Liver (tissue), 9 donors: ENCODE measurements around the gene CHRM2. TPM values are rescaled to one million over a fixed set of nuclear protein-coding genes. Genes with fewer than 3 reads are reported as not detected.

Source experiments
- DNase-seq: peaks from one replicate; pipeline ENCODE4 v3.0.0-alpha.2; 2017; ENCODE audit warnings: low spot score
- H3K27ac ChIP-seq, 2 donors: one replicate each; pipeline ENCODE4 v1.7.0; 2013; ENCODE audit warnings: inconsistent platforms in 2 of 2, low read length in 2 of 2, control low read depth in 1 of 2, low read depth in 1 of 2, mild to moderate bottlenecking in 1 of 2
- H3K27me3 ChIP-seq, 4 donors: one replicate each; pipeline versions ENCODE4 v1.6.1 to v1.7.0; 2013; ENCODE audit warnings: low read length in 3 of 4, inconsistent platforms in 1 of 4, mild to moderate bottlenecking in 1 of 4, moderate library complexity in 1 of 4; ENCODE audit not compliant: control insufficient read depth in 4 of 4, insufficient read depth in 4 of 4
- H3K36me3 ChIP-seq, 4 donors: one replicate each; pipeline versions ENCODE4 v1.6.1 to v1.7.0; 2013; ENCODE audit warnings: low read length in 3 of 4, mild to moderate bottlenecking in 3 of 4, low read depth in 1 of 4, moderate library complexity in 1 of 4; ENCODE audit not compliant: control insufficient read depth in 4 of 4, insufficient read depth in 3 of 4
- H3K4me1 ChIP-seq, 4 donors: one replicate each; pipeline versions ENCODE4 v1.6.1 to v1.7.0; 2013; ENCODE audit warnings: low read length in 3 of 4, mild to moderate bottlenecking in 3 of 4, moderate library complexity in 1 of 4; ENCODE audit not compliant: control insufficient read depth in 4 of 4, insufficient read depth in 4 of 4
- H3K4me3 ChIP-seq, 3 donors: one replicate each; pipeline versions ENCODE4 v1.6.1 to v1.7.0; 2013; ENCODE audit warnings: low read length in 3 of 3, control low read depth in 1 of 3, low read depth in 1 of 3, mild to moderate bottlenecking in 1 of 3
- H3K9ac ChIP-seq, 2 donors: one replicate each; pipeline ENCODE4 v1.7.0; 2013; ENCODE audit warnings: low read length in 2 of 2, mild to moderate bottlenecking in 2 of 2, moderate library complexity in 2 of 2, control low read depth in 1 of 2, low read depth in 1 of 2
- H3K9me3 ChIP-seq, 4 donors: one replicate each; pipeline versions ENCODE4 v1.6.1 to v1.7.0; 2013; ENCODE audit warnings: low read length in 3 of 4; ENCODE audit not compliant: control insufficient read depth in 4 of 4
- FOXA1 ChIP-seq: IDR thresholded peaks from 2 replicates; pipeline ENCODE4 v1.6.1; 2016; ENCODE audit warnings: antibody characterized with exemption
- FOXA2 ChIP-seq: IDR thresholded peaks from 2 replicates; pipeline ENCODE4 v1.6.1; 2016; ENCODE audit warnings: antibody characterized with exemption
- GABPA ChIP-seq, 2 donors: IDR thresholded peaks in 1 of 2; conservative IDR thresholded peaks in 1 of 2; 2 replicates each; pipeline ENCODE4 v1.6.1; 2016; ENCODE audit warnings: antibody characterized with exemption in 2 of 2, mild to moderate bottlenecking in 1 of 2, moderate library complexity in 1 of 2
- HNF4A ChIP-seq, 2 donors: conservative IDR thresholded peaks; 2 replicates each; pipeline ENCODE4 v1.6.1; 2016; ENCODE audit warnings: antibody characterized with exemption in 2 of 2, mild to moderate bottlenecking in 2 of 2
- HNF4G ChIP-seq: IDR thresholded peaks from 2 replicates; pipeline ENCODE4 v1.6.1; 2016; ENCODE audit warnings: antibody characterized with exemption
- JUND ChIP-seq, 2 donors: IDR thresholded peaks; 2 replicates each; pipeline ENCODE4 v1.6.1; 2016; ENCODE audit warnings: antibody characterized with exemption in 2 of 2
- NR2F2 ChIP-seq: IDR thresholded peaks from 2 replicates; pipeline ENCODE4 v1.6.1; 2016; ENCODE audit warnings: antibody characterized with exemption
- RAD21 ChIP-seq, 2 donors: IDR thresholded peaks; 2 replicates each; pipeline ENCODE4 v1.6.1; 2016; ENCODE audit warnings: antibody characterized with exemption in 2 of 2, mild to moderate bottlenecking in 2 of 2
- RXRA ChIP-seq, 2 donors: IDR thresholded peaks; 2 replicates each; pipeline ENCODE4 v1.6.1; 2017 to 2018; ENCODE audit warnings: antibody characterized with exemption in 2 of 2, mild to moderate bottlenecking in 1 of 2
- SP1 ChIP-seq: IDR thresholded peaks from 2 replicates; pipeline ENCODE4 v1.6.1; 2018; ENCODE audit warnings: antibody characterized with exemption, mild to moderate bottlenecking
- YY1 ChIP-seq: IDR thresholded peaks from 2 replicates; pipeline ENCODE4 v1.6.1; 2016; ENCODE audit warnings: antibody characterized with exemption, mild to moderate bottlenecking
- WGBS: extraction: QIAGEN DNeasy Blood & Tissue Kit; methylation state at CpG from one replicate; pipeline ENCODE4 v1.1.7; 2013; 5-methylcytosine and 5-hydroxymethylcytosine counted together
- polyA plus RNA-seq, 2 donors: library from polyadenylated mRNA; stranded (reverse) in 1 of 2; unstranded in 1 of 2; fragments of 200-250 nt in 1 of 2; fragments of >200 nt in 1 of 2; fragmentation: Nextera tagmentation in 1 of 2; extraction: Ambion mirVana in 1 of 2; gene quantifications; one replicate each; pipeline versions ENCODE4 v1.2.1 to v1.2.3, GENCODE V29; 2013 to 2015
- total RNA-seq, 2 donors: library from RNA; depleted of rRNA; stranded (reverse); fragments of >200 nt; gene quantifications; one replicate each; pipeline ENCODE4 v1.2.3, GENCODE V29; 2014
- TF ChIP-seq, protein P1 (sequence below): IDR thresholded peaks from 2 replicates; pipeline ENCODE4 v1.6.1; 2016; ENCODE audit warnings: antibody characterized with exemption
- TF ChIP-seq, protein P2 (sequence below): fragments of 150-350 bp; IDR thresholded peaks from 2 replicates; pipeline ENCODE4 v1.5.1; 2017; ENCODE audit warnings: improper control_type of control experiment, low read depth, low read length; ENCODE audit not compliant: missing input control
- TF ChIP-seq, protein P3 (sequence below): IDR thresholded peaks from 2 replicates; pipeline ENCODE4 v1.6.1; 2016; ENCODE audit warnings: antibody characterized with exemption, mild to moderate bottlenecking
- TF ChIP-seq, protein P4 (sequence below): IDR thresholded peaks from 2 replicates; pipeline ENCODE4 v1.6.1; 2016; ENCODE audit warnings: antibody characterized with exemption
- TF ChIP-seq, protein P5 (sequence below): IDR thresholded peaks from 2 replicates; pipeline ENCODE4 v1.6.1; 2016; ENCODE audit warnings: antibody characterized with exemption
- donor health status: healthy.
- donor health status: healthy.
- donor health status: healthy.
- donor health status: healthy.
- donor health status: healthy.

The CHRM2 gene
- total and polyA plus RNA-seq, 4 donors = 0.08 to 1.2 (median 0.30) TPM

DNA sequence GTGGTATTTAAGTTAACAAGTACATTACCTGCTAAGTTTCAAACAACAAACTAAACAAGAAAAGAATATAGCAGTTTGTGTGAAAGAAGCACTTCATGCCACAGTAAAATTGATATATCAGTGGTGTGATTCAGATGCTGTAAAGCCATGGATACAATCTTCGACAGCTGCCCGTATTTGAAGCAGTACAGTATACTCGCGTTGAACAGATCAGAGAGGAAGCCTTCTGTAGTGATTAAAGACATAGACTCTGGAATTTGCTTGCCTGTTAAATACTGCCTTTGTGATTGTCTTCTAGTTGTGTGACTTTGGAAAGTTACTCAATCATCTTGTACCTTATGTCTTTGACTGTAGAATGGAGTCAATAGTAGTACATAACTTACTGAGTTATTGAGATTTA lies 71.7 kb downstream of the CHRM2 start:
- no peak for DNase-seq
- H3K4me3 ChIP-seq = no peak overlapping the region
- H3K9ac ChIP-seq = no peak overlapping the region
- no peaks in the 10 kb centered on the region for H3K27me3 ChIP-seq
- no peak overlapping the region for H3K27ac ChIP-seq
- no peaks in the 10 kb centered on the region for H3K4me1 ChIP-seq
- no peaks in the 10 kb centered on the region for H3K9me3 ChIP-seq
- no peaks in the 10 kb centered on the region for H3K36me3 ChIP-seq
- TF ChIP-seq, protein P1, sequence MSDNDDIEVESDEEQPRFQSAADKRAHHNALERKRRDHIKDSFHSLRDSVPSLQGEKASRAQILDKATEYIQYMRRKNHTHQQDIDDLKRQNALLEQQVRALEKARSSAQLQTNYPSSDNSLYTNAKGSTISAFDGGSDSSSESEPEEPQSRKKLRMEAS = no peak
- no peak for TF ChIP-seq SP1
- TF ChIP-seq RXRA (IDR thresholded peaks at IDR 0.05) = no peak
- TF ChIP-seq YY1 = no peak
- no peak for TF ChIP-seq NR2F2
- TF ChIP-seq, protein P2, sequence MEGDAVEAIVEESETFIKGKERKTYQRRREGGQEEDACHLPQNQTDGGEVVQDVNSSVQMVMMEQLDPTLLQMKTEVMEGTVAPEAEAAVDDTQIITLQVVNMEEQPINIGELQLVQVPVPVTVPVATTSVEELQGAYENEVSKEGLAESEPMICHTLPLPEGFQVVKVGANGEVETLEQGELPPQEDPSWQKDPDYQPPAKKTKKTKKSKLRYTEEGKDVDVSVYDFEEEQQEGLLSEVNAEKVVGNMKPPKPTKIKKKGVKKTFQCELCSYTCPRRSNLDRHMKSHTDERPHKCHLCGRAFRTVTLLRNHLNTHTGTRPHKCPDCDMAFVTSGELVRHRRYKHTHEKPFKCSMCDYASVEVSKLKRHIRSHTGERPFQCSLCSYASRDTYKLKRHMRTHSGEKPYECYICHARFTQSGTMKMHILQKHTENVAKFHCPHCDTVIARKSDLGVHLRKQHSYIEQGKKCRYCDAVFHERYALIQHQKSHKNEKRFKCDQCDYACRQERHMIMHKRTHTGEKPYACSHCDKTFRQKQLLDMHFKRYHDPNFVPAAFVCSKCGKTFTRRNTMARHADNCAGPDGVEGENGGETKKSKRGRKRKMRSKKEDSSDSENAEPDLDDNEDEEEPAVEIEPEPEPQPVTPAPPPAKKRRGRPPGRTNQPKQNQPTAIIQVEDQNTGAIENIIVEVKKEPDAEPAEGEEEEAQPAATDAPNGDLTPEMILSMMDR = no peak
- TF ChIP-seq, protein P3, sequence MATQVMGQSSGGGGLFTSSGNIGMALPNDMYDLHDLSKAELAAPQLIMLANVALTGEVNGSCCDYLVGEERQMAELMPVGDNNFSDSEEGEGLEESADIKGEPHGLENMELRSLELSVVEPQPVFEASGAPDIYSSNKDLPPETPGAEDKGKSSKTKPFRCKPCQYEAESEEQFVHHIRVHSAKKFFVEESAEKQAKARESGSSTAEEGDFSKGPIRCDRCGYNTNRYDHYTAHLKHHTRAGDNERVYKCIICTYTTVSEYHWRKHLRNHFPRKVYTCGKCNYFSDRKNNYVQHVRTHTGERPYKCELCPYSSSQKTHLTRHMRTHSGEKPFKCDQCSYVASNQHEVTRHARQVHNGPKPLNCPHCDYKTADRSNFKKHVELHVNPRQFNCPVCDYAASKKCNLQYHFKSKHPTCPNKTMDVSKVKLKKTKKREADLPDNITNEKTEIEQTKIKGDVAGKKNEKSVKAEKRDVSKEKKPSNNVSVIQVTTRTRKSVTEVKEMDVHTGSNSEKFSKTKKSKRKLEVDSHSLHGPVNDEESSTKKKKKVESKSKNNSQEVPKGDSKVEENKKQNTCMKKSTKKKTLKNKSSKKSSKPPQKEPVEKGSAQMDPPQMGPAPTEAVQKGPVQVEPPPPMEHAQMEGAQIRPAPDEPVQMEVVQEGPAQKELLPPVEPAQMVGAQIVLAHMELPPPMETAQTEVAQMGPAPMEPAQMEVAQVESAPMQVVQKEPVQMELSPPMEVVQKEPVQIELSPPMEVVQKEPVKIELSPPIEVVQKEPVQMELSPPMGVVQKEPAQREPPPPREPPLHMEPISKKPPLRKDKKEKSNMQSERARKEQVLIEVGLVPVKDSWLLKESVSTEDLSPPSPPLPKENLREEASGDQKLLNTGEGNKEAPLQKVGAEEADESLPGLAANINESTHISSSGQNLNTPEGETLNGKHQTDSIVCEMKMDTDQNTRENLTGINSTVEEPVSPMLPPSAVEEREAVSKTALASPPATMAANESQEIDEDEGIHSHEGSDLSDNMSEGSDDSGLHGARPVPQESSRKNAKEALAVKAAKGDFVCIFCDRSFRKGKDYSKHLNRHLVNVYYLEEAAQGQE = no peak
- TF ChIP-seq, protein P4, sequence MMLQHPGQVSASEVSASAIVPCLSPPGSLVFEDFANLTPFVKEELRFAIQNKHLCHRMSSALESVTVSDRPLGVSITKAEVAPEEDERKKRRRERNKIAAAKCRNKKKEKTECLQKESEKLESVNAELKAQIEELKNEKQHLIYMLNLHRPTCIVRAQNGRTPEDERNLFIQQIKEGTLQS = no peak
- TF ChIP-seq HNF4A (conservative IDR thresholded peaks at IDR 0.05) = no peak
- TF ChIP-seq FOXA1 = no peak
- TF ChIP-seq RAD21 (IDR thresholded peaks at IDR 0.05) = no peak
- no peak for TF ChIP-seq JUND (IDR thresholded peaks at IDR 0.05)
- no peak for TF ChIP-seq FOXA2
- no peak for TF ChIP-seq HNF4G
- TF ChIP-seq, protein P5, sequence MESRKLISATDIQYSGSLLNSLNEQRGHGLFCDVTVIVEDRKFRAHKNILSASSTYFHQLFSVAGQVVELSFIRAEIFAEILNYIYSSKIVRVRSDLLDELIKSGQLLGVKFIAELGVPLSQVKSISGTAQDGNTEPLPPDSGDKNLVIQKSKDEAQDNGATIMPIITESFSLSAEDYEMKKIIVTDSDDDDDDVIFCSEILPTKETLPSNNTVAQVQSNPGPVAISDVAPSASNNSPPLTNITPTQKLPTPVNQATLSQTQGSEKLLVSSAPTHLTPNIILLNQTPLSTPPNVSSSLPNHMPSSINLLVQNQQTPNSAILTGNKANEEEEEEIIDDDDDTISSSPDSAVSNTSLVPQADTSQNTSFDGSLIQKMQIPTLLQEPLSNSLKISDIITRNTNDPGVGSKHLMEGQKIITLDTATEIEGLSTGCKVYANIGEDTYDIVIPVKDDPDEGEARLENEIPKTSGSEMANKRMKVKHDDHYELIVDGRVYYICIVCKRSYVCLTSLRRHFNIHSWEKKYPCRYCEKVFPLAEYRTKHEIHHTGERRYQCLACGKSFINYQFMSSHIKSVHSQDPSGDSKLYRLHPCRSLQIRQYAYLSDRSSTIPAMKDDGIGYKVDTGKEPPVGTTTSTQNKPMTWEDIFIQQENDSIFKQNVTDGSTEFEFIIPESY = no peak
- no peak for TF ChIP-seq GABPA (IDR thresholded peaks at IDR 0.05 in 1 of 2, conservative IDR thresholded peaks at IDR 0.05 in 1 of 2)
- 80% methylated on average over 4 of the region's 4 CpGs for WGBS

DNA sequence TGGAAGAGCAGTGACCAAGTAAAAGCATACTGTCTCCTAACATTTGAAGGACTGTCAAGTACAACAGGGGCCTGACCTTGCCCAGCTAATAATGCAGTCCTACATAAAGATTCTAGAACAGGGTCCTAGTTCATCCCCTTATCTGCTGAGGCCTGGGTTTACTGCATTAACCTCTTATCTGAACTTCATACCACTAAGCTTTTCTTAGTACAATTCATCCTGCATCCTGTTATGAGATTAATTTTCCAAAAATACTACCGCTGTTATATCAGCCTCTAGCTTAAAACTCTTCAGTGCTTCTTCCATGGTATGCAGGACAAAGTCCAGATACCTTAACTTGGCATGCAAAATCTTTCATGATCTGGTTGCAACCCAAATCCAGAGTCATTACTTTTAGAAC lies 72.5 kb downstream of the CHRM2 start:
- H3K27me3 ChIP-seq = no peaks in the 10 kb centered on the region
- TF ChIP-seq HNF4G (no peak), RXRA (IDR thresholded peaks at IDR 0.05) (no peak), SP1 (no peak), FOXA1 (no peak), GABPA (IDR thresholded peaks at IDR 0.05 in 1 of 2, conservative IDR thresholded peaks at IDR 0.05 in 1 of 2) (no peak), FOXA2 (no peak), NR2F2 (no peak), YY1 (no peak)
- TF ChIP-seq, protein P2 = no peak
- TF ChIP-seq, protein P4 = no peak
- TF ChIP-seq, protein P1 = no peak
- H3K9me3 ChIP-seq = no peaks in the 10 kb centered on the region
- no peak overlapping the region for H3K4me3 ChIP-seq
- H3K9ac ChIP-seq = no peak overlapping the region
- no peaks in the 10 kb centered on the region for H3K4me1 ChIP-seq
- H3K36me3 ChIP-seq = no peaks in the 10 kb centered on the region
- DNase-seq = no peak
- WGBS = 76% methylated on average over 1 of the region's 1 CpG
- H3K27ac ChIP-seq = no peak overlapping the region
